ENCODE results near the gene SUSD1.
A peak's percentile ranks its signal among the peaks of the same experiment; 100 is the strongest.

The SUSD1 gene

GRCh38 chr9:112064871-112065270 lies 110.2 kb downstream of the SUSD1 start:
- DNase-seq: no peak

- DNase-seq: no peak
Observed at GRCh38 chr9:112063586-112063985, 111.5 kb downstream of the SUSD1 start.

- no peak for DNase-seq
Observed at GRCh38 chr9:112063151-112063550, 111.9 kb downstream of the SUSD1 start.

GRCh38 chr9:112061152-112061740 lies 113.9 kb downstream of the SUSD1 start:
- DNase-seq: peak; percentile 74

- DNase-seq: no peak
Observed at GRCh38 chr9:112059966-112060320, 115.2 kb downstream of the SUSD1 start.

GRCh38 chr9:112059145-112059965 lies 115.7 kb downstream of the SUSD1 start:
- no peak for DNase-seq

- DNase-seq: no peak
Observed at GRCh38 chr9:112056996-112057395, 118.1 kb downstream of the SUSD1 start.

GRCh38 chr9:112054916-112055315 lies 120.2 kb downstream of the SUSD1 start:
- DNase-seq: no peak

- no peak for DNase-seq
Observed at GRCh38 chr9:112051812-112052211, 123.3 kb downstream of the SUSD1 start.

GRCh38 chr9:112050544-112051475 lies 124.3 kb downstream of the SUSD1 start:
- no peak for DNase-seq

GRCh38 chr9:112049811-112050516 lies 125.1 kb downstream of the SUSD1 start:
- no peak for DNase-seq

- DNase-seq: no peak
Observed at GRCh38 chr9:112048924-112049691, 126.0 kb downstream of the SUSD1 start.

GRCh38 chr9:112047538-112048066 lies 127.5 kb downstream of the SUSD1 start:
- DNase-seq: peak; percentile 26

- no peak for DNase-seq
Observed at GRCh38 chr9:112046181-112046580, 128.9 kb downstream of the SUSD1 start.

GRCh38 chr9:112044881-112045280 lies 130.2 kb downstream of the SUSD1 start:
- DNase-seq: no peak

GRCh38 chr9:112044186-112044585 lies 130.9 kb downstream of the SUSD1 start:
- no peak for DNase-seq

GRCh38 chr9:112043423-112043822 lies 131.7 kb downstream of the SUSD1 start:
- DNase-seq: no peak

- no peak for DNase-seq
Observed at GRCh38 chr9:112042769-112043168, 132.3 kb downstream of the SUSD1 start.

- no peak for DNase-seq
Observed at GRCh38 chr9:112042244-112042638, 132.9 kb downstream of the SUSD1 start.

GRCh38 chr9:112041536-112042243 lies 133.4 kb downstream of the SUSD1 start:
- no peak for DNase-seq

GRCh38 chr9:112041199-112041535 lies 133.9 kb downstream of the SUSD1 start:
- DNase-seq: no peak

Data from activated CD4-positive, alpha-beta T cell treated with anti-CD3 and anti-CD28 coated beads, Interleukin-2, amount 50 U/mL, for 16 hours (primary cell).